PC-9 (cell line): ENCODE data around the gene RGS7.

Experiments used
- EZH2 ChIP-seq: fragments of 200-600 bp; sonication (generic); IDR thresholded peaks from 2 replicates; pipeline ENCODE4 v1.8.0; 2017; ENCODE audit warnings: antibody characterized with exemption, low read depth
- TF ChIP-seq, protein P1 (sequence below): fragments of 200-600 bp; sonication (generic); conservative IDR thresholded peaks from 2 replicates; pipeline ENCODE4 v1.6.1; 2017; ENCODE audit warnings: mixed run types, antibody characterized with exemption, mild to moderate bottlenecking, moderate library complexity

DNA sequence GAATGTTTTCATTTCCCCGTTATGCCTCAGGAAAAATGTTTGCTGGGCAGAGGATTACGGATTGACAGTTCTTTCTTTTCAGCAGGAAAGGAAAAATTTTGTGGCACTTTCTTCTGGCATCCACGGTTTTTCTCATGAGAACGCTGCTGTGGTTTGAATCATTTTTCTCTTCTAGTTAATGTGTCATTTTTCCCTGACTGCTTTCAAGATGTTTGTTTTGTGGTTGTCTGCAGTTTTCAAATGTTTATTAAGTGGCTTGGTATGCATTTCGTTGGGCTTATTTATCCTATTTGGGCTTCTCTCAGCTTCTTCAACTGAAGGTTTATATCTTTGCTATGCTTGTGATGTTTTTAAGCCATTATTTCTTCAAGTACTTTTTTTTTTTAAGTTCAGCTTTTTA lies 359.0 kb downstream of the RGS7 start:
- TF ChIP-seq, protein P1, sequence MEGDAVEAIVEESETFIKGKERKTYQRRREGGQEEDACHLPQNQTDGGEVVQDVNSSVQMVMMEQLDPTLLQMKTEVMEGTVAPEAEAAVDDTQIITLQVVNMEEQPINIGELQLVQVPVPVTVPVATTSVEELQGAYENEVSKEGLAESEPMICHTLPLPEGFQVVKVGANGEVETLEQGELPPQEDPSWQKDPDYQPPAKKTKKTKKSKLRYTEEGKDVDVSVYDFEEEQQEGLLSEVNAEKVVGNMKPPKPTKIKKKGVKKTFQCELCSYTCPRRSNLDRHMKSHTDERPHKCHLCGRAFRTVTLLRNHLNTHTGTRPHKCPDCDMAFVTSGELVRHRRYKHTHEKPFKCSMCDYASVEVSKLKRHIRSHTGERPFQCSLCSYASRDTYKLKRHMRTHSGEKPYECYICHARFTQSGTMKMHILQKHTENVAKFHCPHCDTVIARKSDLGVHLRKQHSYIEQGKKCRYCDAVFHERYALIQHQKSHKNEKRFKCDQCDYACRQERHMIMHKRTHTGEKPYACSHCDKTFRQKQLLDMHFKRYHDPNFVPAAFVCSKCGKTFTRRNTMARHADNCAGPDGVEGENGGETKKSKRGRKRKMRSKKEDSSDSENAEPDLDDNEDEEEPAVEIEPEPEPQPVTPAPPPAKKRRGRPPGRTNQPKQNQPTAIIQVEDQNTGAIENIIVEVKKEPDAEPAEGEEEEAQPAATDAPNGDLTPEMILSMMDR: no peak
- no peak for TF ChIP-seq EZH2
